Left lobe of liver (tissue), 2 donors: Measurements from ENCODE around the gene P2RX7. TPM values are rescaled to one million over a fixed set of nuclear protein-coding genes. Genes with fewer than 3 reads are reported as not detected.

Source experiments
- ATAC-seq: fragments of 200-7000 bp; cut with Tn5 transposase; one replicate; pipeline ENCODE4 v1.9.1; 2020; ENCODE audit warnings: mild to moderate bottlenecking, moderate library complexity
- DNase-seq: peaks from one replicate; pipeline ENCODE4 v3.0.0-alpha.2; 2020; ENCODE audit warnings: low spot score
- total RNA-seq: library from RNA; stranded (reverse); gene quantifications from one replicate; pipeline ENCODE4 v1.2.1, GENCODE V29; 2021
- donor health status: DM: no; HTN: no; CAD: no; lungs with moderate emphysema.
- donor health status: DM: no; HTN: yes; CAD: no.

Gene P2RX7
- total RNA-seq, 1 donor from 2014 or later: 3.5 TPM

DNA sequence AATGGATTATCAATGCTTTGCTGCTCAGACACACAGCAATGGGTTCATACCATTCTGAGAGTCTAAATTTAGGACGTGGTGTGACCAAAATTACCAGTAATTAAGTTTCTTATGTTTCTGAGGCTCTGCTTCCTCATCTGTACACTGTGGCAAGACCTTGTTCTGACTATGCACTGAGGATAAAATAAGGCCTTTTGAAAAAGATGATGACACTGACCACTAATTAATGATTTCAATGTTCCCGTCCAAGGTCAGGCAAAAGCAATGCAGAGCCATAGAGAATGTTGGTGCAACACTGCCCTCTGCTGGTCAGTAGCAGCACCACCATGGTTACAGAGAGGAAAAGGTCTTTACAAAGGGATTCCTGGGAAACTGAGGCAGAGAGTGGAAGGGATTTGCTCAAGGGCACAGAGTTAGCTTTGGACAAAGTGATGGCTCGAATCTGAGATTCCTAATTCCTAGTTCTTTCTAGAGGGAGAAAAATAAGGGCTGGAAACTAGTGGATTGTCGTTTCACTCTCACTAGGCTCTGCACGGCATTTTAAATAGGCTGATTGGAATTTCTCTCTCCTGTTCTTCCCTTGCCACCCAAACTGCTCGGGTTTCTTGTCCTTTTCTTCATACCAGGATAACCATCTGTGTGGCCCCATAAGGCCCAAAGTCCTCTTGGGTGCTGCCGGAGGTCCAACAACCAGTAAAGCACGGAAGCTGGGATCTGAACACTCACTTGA is 22.3 kb upstream of the P2RX7 start:
- DNase-seq (peak; percentile 65), ATAC-seq (peak; percentile 96)

DNA sequence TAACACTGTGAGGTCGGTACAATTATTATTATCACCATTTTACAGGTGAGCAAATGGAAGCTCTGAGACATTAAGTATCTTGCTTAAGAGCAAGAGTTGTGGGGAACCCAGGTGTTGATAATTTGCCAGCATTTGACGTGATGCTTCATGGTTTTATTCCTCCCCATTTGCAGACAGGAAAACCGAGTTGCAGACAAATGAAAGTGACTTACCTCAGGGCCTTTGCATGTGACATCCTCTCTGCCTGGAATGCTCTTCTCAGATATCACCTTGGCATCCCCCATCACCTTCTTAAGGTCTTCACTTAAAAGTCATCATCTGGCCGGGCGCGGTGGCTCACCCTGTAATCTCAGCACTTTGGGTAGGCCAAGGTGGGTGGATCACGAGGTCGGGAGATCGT is 21.0 kb upstream of the P2RX7 start:
- ATAC-seq (no peak), DNase-seq (no peak)

DNA sequence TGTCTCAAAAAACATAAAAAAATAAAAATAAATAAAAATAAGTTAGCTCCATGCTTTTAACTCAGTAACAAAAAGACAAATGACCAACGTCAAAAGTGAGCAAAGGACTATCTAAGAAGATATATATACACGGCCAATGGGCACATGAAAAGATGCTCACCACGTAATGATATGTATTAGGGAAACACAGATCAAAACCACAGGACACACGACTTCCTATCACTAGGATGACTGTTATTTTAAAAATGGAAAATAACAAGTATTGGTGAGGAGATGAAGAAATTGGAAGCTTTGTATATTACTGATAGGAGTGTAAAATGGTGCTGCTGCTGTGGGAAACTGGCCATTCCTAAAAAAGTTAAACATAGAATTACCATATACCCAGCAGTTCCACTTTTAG is 20.2 kb upstream of the P2RX7 start:
- no peak for ATAC-seq

DNA sequence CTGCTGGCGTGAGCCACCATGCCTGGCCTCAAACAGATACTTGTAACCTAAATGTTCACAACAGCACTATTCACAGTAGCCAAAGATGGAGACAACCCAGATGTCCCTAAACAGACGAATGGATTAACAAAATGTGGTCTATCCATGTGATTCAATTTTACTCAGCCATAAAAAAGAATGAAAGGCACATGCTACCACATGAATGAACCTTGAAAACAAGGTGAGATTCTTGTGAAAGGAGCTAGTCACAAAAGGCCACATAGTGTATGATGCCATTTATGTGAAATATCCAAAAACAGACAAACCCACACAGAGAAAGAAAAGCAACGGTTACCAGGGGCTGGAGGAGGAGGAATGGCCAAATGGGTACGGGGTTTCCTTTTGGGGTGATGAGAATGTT is 19.6 kb upstream of the P2RX7 start:
- DNase-seq (no peak), ATAC-seq (no peak)

More for the DNA sequence above, 20.2 kb upstream of the P2RX7 start:
- DNase-seq: no peak

DNA sequence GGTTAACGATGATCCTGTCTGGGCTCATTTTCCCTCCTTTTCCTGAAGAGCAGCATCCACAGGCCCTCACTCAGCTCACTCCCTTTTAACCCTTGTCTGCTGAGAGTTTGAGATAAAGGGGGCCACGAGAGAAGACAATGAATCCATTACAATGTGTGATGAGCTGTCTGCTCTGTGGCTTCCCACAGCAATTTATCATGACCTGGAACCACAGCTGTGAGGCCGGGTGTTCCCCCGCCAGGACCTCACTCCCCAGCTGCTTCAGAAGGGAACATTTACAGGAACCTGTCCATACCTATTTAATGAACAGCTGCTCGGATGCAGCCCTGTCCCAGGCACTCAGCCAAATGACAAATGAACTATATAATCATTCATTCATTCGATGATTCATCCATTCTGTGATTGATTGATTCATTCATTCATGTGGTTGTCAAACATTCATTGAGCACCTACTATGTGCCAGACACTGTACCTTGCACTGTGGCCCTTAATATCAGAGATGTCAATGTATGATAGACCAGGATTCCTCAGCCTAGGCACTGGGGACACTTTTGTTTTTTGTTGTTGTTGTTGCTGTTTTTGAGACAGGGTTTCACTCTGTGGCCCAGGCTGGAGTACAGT is 18.5 kb upstream of the P2RX7 start:
- no peak for ATAC-seq
- no peak for DNase-seq

DNA sequence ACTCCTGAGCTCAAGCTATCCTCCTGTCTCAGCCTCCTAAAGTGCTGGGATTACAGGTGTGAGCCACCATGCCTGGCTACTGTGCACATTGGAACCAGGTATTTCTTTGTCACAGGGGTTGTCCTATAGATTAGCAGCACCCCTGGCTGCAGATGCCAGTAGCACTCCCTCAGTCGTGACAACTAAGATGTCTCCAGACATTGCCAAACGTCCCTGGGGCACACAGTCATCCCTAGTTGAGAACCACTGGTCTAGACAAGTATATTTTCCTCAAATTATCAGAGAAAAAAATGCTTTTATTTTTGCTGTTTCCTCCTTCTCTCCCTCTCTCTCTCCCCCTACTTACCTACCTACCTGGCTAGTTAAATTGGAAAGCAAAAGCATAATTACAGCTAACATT is 17.9 kb upstream of the P2RX7 start:
- DNase-seq: no peak
- ATAC-seq: no peak

DNA sequence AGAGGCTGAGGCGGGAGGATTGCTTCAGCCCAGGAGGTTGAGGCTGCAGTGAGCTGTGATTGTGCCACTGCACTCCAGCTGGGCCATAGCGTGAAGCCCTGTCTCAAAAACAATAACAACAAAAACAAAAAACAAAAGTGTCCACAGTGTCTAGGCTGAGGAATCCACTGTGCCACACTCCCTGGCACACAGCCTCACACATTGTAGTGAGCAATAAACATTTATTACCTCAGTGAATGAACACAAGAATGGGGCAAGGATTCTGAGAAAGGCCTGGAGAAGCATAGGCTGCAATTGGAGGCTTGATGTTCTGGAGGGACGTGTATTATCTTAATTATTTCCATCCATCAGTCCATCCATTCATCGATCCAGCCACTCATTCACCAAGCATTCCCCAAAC is 17.1 kb upstream of the P2RX7 start:
- DNase-seq (no peak), ATAC-seq (no peak)

DNA sequence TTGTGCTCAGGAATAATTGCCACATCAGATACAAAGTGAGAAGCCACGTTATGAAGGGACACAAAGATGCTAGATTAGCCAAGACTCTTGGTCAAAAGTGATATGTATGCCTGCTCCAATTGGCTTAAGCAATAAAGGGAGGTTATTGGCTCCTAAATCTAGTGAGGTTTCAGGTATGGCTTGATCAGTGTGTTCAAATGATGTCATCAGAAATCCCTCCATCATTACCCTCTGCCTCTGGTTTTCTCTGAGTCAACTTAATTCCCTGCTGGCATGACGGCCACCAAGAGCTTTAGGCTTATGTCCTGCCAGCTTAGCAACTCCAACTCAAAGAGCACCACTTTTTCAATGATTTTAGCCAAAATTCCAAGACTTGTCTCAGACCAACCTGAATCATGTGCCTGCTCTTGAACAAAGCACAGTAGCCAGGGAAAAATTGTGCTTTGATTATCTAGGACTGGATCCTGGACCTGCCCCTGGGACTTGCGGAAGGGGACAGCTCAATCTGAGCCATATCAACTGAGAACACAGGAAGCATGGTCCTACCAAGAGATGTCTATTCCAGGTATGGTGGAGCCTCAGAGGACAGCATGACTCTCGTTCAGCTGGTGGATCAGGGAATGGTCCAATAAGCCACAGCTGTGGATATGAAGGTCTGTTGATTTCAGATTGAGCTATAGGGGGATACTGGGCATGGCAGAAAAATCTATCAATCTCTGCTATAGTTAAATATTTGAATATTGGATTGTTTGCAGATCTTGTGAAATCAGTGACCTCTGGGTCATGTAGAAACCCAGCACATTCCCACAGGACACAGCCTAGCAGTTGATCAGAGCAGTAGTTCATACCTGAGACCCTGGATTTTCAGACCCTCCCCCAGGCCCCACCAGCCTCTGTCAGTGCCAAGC is 16.1 kb upstream of the P2RX7 start:
- ATAC-seq (peak; percentile 87), DNase-seq (peak; percentile 61)

DNA sequence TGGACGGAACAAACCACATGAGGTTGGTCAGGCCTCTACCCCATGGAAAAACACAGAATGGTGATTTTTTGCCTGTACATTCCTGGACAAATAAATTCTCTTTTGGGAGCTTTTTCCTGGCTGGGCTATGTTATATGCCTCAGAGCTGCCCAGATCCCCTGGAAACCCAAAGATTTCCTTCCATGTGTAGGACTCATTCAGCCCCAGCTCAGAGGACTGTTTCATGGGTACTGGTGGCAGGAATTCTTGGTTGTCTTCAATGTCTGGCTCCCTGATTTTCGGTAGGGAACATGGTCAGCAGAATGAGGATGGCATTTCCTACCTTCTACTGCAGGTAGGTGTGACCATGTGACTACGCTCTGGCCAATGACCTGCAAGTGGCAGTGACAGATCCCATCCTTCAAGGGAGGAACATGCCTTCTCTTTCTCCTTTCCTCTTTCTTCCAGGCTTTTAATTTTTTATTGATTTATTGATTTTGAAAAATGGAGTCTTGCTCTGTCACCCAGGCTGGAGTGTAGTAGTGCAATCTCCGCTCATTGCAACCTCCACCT is 15.4 kb upstream of the P2RX7 start:
- no peak for DNase-seq
- ATAC-seq: peak; percentile 52

DNA sequence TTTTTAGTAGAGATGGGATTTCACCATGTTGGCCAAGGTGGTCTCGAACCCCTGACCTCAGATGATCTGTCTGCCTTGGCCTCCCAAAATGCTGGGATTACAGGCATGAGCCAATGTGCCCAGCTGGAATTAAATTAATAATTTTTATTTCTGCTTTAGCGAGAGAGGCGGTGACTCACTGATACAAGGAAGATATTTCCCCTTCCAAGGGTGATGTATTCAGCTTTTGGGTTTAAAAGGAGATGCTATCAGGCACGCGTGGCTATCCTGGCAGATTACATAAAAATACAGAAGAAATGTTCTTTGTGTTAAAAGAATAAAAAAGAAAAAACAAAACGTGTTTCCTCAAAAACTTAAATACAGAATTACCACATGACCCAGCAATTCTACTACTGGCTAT is 12.4 kb upstream of the P2RX7 start:
- ATAC-seq (no peak), DNase-seq (no peak)

DNA sequence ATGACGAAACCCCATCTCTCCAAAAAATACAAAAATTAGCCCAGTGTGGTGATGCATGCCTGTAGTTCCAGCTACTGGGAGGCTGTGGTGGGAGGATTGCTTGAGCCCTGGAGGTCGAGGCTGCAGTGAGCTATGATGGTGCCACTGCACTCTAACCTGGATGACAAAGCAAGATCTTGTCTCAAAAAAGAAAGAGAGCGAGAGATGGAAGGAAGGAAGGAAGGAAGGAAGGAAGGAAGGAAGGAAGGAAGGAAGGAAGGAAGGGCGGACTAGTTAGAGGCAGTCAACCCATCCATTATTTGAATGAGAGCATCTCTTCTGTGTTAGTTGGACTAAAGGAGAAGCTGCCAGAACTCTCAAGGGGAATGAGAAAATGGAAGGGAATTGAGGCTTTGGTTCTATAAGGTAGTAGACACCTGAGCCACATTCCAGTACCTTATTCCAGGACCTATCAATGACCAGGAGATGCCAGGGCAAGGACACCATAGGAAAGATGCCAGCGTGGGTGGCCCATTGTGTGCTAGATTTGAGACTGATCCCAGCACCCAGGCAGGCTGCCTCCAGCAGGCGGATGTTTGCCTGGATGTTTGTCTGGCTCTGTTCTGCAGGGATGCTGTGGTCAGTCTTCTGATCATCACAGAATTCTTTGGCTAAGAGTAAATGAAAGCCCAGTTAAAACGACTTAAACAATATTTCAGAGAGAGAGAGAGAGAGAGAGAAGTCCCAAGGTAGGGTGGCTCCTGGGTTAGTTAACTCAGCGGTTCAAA is 11.5 kb upstream of the P2RX7 start:
- no peak for ATAC-seq
- no peak for DNase-seq

DNA sequence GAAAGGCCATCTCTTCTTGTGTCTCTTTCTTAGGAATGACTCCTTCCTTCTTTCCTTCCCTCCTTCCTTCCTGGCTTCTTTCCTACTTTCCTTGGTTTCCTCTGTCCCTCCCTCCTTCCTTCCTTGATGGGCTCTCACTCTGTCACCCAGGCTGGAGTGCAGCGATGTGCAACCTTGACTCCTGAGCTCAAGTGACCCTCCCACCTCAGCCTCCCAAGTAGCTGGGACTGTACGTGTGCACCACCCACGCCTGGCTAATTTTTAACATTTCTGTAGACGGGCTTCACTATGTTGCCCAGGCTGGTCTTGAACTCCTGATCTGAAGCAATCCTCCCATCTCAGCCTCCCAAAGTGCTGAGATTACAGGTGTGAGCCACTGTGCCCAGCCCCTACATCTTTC is 10.9 kb upstream of the P2RX7 start:
- ATAC-seq (no peak), DNase-seq (no peak)

DNA sequence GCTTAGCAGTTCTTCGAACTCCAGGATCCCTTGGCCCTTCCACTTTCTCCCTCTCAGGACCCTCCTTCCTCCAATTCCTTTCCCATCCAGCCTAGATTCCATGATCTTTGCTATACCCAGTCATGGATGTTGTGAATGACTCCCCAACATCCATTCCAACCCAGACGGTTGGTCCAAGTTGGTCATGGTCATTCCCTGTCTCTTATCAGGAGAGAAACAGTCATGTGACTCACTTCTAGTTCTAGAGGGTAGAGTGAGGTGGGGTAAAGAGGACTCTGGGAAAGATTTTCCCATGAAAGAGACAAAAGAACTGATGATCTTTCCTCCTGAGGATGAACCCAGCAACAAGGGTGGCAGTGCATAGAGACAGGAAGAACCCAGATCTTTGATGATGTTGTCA is 9.2 kb upstream of the P2RX7 start:
- no peak for DNase-seq
- no peak for ATAC-seq

DNA sequence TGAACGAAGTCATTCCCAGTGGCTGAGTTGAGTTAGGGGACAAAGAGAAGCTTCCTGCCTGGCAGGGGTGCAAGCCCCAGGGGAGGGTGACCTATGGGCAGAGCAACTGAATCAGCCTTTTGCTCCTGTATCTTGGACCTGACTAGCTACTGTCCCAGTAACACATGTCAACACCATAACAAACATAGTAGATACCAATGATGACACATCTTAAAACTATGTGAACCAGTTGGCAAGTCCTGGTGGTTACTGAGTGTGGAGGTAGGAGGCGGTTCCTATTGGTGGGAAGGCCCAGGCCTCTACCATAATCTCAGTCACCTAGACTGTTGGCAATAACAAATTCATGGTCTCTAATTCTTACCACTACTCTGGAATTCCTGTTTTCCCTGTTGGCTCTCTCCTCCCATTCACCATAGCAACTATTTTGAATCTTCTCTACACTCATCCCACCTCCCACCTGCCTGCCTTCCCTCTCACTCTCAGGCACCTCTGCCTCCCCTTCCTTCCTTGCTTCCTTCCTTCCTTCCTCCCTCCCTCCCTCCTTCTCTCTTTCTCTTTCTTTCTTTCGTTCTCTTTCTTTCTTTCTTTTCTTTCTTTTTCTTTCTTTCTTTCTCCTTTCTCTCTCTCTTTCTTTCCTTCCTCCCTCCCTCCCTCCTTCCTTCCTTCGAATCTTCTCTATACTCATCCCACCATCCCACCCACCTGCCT is 8.1 kb upstream of the P2RX7 start:
- DNase-seq (peak; percentile 54), ATAC-seq (peak; percentile 66)

DNA sequence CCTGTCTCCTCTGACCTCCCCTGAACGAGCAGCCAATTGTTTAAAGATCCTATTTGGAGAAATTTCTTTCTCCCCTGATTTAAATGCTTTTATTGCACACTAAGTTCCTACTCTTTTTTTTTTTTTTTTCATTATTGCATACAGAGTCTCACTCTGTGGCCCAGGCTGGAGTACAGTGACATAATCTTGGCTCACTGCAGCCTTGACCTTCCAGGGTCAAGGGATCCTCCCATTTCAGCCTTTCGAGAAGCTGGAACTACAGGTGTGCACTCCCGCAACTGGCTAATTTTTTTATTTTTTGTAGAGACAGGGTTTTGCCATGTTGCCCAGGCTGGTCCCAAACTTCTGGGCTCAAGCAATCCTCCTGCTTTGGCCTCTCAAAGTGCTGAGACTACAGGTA is 5.2 kb upstream of the P2RX7 start:
- peak; percentile 52 for DNase-seq
- no peak for ATAC-seq

DNA sequence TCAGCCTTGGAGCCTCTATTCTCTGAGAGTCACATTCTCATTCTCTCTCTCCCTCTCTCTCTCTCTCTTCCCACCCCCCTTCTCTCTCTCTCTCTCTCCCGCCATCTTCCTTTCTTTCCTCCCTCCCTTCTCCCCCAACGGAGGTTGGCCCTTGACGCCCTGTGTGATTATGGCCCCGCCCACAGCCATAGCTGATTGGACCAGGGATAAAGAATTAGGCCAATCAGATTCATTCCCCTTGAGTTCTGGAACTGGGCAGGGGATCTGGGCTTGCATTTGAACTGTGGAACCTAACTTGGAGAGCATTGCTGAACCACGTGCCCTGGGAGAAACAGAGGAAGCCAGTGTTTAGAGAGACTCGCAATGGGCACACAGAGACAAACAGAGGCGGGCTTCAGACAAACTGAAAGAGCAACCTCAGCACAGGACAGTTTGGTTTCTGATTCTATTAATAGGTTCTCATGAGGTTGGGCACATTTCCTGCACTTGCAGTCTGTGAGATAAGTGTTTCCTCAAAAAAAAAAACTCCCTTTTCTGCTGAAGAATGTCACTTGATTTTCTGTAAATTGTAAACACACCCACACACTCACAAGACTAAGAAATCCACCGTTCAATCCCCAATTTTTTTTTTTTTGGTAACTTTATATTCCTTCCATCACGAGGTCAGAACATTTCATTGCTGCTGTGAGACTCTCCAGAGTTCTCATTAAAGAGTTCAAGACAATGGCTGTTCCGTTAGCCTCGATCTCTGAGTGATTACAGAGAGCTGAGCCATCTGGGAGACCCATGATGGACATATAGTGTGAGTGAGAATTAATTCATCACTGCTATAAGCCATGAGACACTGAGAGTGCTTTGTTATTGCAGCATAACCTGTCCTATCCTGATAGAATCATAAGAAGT is 3.5 kb upstream of the P2RX7 start:
- DNase-seq: peak; percentile 92
- ATAC-seq: peak; percentile 72

DNA sequence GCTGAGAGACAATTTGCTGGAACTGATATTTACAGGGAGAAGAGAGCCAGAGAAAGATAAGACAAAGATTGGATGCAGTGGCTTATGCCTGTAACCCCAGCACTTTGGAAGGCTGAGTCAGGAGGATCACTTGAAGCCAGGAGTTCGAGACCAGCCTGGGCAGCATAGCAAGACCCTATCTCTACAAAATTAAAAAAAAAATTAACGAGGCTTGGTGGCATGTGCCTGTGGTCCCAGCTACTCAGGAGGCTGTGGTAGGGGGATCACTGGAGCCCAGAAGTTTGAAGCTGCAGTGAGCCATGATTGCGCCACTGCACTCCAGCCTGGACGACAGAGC is 2.9 kb upstream of the P2RX7 start:
- DNase-seq: no peak
- ATAC-seq: no peak

DNA sequence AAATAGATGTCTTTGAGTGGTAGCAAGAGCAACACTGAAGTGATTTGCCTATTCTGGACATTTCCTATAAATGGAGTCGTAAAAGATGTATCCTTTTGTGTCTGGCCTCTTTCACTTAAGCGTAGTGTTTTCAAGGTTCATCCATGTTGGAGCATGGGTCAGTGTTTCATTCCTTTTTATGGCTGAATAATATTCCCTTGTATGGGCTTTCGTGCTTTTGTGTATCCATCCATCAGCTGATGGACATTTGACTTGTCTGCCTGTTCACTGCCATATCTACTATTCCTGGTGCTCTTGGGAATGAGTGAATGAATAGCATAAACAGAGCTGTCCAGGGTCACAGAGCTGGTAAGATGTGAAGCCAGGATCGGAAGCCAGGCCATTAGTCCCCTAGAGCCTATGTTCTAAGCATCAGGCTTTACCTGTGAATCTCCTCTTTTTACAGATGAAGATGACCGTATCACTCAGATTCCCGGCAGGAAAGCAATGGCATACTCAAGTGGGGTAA is 1.8 kb upstream of the P2RX7 start:
- ATAC-seq: no peak
- no peak for DNase-seq

DNA sequence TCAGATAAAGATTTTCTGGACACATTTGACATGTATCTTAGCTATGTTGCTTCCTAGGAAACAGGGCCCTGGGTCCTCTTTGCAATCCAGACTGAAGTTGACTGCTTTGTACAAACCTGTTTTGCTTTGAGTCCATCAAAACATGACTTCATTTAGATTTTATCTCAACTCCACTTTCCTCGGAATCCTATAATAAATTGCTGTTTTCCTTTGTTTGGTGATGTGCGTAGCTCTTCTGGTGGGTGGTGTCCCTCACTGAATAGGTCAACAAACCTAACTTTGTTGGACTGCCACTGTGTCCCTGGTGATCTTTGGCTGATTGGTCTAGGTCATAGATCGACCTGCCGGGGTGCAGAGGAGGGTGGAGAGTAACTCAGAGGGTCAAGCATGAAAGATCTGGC is 735 bp upstream of the P2RX7 start:
- DNase-seq: peak; percentile 79
- peak; percentile 65 for ATAC-seq
